Fibroblast of peridontal ligament (primary cell): Measurements from ENCODE around the gene SMOC2.
"Not testable (repeated sequence)": the region's sequence is repeated elsewhere in the genome, so short reads cannot be mapped to it uniquely, and the experiment has no call there.

Experiments
- DNase-seq: peaks from one replicate; pipeline ENCODE4 v3.0.0-alpha.2; 2010; ENCODE audit errors: extremely low read depth

The SMOC2 gene

DNA sequence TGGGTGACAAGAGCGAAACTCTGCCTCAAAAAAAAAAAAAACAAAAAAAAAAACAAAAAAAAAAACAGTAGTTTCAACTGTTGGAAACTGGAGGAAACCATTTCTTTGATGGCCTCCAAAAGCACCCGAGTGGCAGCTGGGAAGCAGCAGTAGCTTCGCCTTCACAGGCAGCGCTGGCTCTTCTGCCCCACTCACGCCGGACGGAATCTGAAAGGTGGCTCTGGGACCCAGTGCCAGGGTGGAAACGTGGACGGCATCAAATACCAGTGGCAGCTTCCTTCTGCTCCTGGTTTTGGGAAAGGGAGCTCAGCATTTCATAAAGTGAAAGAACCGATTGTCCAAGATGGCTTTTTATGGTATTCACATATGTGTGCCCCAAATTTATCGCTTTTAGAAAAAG, 159.4 kb downstream of the SMOC2 start:
- DNase-seq = no peak

DNA sequence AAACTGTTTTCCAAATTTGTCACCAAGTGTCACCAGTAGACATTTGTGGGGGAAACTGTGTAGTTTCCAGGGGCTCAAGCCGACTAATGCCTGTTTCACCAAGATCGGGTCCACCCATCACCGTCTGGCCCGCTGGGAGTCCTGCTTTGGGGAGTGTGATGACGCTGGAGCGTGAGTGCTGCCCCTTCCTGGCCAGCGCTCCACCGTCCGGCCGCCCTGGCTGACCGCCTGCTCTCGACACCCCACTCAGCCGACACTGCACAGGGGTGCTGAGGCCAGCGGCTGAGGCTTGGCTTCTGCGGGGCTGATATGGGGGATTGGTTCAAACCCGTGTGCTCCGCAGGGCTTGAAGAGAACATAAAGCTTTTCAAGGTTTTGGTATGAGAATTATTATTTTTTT, 160.1 kb downstream of the SMOC2 start:
- no peak for DNase-seq

DNA sequence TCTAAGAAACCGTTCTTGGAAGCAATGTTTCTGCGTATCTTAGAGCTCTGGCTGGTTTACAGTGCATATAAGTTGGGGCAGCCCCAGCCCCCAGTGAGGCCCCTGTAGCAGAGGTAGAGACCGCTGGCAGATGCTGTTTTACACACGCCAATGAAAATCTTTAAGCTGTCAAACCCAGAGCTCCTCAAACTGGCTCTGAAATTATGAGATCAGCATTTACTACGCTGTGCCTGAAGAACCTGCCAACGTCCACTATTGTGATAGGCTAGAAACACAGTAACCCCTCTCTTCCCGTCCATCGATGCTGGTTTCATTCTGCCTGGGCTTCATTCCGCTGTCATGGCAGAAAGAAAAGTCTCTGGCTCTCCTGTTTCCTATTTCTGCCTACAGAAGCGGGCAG, 160.6 kb downstream of the SMOC2 start:
- DNase-seq = no peak

DNA sequence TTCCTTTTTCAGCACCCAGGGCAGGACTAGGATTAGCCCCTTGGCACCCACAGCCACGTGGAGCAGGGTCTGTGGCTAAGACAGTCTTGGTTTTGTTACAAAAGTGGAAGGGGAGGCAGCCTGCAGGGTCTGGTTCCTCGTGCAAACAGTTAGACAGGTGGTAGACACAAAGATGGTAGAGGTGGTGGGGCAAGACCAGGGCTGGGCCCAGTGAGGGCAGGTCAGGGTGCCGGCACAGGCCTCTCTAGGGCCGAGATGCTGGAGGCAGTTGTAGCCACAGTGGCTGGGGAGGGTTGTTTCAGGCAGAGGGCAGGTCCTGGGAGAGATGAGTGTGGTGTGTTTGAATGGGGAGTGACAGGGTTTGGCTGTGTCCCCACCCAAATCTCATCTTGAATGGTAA, 161.6 kb downstream of the SMOC2 start:
- DNase-seq = no peak

DNA sequence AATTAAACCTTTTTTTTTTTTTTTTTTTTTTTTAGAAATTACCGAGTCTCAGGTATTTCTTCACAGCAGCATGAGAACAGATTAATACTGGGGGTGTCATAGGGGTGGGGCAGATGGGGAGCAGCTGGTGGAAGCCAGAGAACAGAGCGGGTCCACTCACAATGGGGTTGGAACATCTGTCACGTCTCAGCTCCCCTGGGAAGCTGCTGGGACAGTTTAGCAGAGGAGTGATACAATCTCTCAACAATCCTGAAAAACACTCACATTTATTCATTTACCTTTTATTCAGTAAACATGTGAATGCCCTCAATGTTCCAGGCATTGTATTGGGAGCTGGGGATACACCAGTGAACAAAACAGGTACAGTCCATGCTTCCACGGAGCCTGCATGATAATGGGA, 162.2 kb downstream of the SMOC2 start:
- no peak for DNase-seq

DNA sequence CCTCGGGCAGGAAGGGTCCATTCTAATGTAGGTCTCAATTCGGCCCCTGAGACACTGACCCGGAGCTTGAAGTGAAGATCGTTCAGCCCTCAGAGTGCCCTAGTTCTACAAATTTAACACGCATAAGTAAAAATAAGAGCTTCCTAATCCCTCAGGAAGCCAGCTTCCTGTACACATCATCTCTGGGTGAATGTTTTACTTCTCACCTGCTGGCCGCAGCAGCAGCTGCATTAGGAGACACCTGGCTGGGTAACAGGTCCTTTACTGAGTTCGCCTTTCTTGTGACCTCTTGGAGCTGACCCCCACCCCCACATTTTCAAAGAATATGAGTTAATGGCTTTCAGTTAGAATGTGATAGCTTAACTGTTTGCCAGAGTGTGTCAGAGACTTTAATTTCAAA, 165.0 kb downstream of the SMOC2 start:
- DNase-seq = no peak

DNA sequence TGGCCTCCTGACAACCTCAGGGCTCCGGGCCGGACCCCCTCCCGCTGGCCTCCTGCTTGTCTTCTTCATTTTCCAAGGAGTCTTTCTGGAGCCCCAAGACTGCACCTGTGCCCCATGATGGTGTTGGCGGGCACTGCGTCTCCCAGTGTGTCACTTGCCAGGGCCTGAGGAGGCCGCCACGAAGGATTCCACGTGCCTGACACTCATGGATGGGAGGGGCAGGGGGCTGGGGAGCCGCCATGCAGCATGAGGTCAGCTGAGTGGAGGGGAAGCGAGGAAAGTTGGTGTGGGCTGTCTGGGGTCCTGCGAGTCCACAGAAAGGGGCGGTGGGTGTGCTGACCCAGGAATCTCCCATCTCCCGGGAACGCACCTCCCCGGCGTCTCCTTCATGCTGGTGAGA, 165.7 kb downstream of the SMOC2 start:
- no peak for DNase-seq

DNA sequence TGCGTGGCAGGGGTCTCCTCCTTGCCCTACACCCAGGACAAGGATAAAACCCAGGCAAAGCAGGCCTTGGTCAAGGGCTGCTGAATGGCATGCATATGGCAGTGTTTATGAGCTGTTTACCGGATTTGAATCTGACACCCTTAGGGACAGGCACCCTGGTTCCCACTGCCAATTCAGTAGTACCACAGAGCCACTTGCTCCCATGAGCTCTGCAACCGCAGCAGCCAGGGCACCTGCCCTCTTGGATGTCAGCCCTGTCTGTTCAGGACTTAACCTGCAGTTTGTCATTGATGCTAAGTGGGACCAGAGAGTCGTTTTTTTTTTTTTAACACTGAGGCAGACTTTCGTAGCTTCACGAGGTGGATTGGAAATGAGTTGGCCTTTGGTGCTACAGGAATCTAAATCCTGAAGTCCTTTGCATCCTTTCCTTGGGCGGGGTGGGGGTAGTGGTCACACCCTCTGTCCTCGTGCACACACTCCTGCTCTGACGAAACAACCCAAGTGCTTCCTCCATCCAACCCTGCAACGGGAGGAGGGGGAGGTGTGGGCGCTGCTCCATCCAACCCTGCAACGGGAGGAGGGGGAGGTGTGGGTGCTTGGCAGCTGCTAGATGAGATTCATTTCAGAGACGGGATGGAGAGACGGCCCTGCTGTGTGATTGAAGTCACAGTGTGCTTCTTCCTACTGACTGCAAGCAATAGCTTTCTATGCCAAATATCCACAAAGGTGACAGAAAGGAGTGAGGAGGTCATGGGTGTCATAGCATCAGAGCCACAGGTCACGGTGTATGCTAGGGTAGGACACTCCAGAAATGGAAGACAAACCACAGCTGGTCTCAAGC, 166.5 kb downstream of the SMOC2 start:
- no peak for DNase-seq

DNA sequence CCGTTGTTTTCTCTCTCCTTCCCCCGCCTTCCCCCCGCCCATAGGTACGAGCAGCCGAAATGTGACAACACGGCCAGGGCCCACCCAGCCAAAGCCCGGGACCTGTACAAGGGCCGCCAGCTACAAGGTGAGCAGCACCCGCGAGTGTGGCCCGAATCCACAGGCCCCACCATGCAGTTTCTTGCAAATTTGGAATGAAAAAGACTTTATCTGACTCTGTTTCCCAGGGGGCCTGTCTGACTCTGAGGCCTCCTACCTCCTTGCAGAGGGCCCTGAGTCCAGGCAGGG, 167.1 kb downstream of the SMOC2 start:
- no peak for DNase-seq

DNA sequence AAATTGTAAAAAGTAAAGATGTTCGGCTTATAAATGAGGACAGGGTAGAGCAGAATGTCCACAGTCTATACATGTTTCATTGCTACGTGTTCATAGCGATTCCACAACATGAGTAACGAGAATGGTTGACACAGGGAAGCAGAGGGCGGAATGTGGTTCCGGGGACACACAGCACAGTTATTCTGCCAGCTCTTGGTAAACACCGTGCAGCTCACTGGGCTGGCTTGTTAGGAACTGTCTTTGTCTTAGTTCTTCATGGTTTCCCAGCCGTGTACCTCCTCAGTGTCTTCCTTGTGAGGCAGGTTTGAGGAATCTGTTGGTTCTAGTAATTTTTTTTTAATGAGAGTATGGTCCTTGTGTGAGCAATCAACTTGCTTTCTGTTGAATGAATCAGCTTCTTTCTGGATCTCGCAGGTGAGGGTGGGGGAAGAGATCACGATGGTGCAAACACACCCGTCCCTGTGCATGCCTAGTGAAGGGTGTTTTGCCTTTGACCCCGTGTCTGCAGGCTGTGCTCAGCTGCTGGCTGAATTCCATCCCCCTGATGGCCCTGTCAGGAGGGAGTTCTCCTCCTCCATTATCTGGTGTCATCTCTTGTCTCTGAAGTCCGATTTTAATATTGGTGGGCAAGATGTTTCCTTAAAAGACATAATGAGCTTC, 168.2 kb downstream of the SMOC2 start:
- DNase-seq = no peak

DNA sequence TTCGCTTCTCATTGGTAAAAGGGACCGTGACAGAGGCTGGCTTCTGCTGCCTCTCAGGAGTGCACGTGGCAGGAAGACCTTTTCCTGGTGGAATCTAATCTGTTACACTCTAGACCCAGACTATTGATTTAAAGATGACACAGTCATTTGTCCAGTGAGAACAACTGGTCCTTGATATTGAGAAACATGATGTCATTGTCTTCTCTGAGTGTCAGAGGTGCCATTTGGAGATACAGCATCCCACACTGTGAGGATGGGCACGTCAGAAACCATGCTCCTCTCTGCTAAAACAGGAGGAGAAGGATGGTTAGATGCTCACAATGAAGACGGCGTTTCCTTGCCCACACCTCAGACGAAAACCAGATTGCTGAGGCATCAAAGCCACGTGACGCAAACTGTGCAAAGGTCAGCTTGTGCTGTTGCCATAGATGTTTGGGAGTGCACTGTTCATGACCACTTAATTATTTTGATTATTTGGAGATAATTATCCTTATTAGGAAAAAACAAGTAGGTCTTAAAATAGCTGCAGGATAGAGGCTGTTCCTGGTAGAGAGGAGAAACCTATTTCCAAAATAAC, 169.0 kb downstream of the SMOC2 start:
- DNase-seq = no peak

DNA sequence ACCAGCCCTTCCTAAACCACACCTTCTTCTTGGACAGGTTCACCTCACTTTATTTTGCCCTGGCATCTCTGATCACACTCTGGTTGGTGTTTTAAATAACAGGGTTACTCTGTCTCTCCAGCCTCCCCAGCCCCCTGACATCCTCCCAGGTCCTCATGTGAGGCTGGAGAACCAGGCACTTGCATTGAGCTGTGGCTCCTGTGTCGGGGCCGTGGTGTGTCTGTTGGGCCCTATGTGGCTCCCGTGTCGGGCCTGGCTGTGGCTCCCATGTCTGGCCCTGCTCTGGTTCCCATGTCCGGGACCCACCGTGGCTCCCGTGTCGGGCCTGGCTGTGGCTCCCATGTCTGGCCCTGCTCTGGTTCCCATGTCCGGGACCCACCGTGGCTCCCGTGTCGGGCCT, 170.0 kb downstream of the SMOC2 start:
- not testable (repeated sequence) for DNase-seq

DNA sequence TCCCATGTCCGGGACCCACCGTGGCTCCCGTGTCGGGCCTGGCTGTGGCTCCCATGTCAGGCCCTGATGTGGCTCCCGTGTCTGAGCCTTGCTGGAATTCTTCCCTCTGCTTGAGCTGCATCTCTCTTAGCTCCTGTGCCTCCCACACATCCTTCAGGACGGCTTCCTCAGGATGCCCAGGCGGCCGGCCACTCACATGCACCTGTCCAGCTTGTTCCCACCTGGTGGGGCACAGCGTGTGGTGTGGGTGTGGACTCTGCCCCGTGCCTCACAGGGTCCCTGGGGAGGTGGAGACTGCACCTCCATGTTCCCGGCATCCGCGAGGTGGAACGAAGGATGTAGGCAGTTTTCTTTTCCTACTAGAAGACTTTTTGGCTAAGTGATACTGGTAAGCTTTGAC, 170.7 kb downstream of the SMOC2 start:
- no peak for DNase-seq

DNA sequence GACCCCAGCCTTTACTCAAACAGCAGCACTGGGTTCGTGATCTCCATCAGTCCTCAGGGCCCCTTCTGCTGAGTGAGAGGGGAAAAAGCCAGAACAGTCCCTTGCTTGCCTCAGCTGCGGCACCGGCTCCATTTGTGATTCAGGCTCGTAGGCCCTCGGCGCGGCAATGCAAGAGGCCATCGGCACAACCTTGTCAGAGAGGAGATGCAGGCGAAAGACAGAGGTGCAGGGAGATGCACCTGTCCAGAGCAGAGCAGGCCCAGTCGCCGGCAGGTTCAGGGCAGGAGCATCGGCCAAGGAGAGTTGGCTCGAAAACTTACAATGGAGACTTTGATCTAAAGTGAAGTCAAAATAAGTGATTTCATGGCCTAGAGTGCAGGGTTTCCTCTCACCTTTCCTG, 171.6 kb downstream of the SMOC2 start:
- no peak for DNase-seq

DNA sequence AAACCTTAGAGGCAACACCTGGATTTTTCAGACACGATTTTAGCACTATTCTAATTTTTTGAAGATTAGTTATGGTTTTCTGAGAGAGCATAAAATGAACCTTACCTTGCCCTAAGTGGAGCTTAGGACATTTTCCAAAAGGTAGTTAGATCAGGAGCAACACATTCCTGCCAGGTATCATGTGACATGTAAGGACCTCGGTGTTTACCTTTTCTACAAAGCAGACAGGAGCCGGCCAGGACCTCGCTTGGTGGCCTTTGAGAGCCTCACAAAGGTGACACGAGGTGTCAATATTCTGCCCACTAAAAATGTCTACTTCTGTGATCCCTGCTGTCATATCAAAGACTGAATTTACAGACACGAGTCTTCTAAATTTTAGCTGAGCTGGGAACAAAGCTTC, 174.9 kb downstream of the SMOC2 start:
- DNase-seq = no peak

DNA sequence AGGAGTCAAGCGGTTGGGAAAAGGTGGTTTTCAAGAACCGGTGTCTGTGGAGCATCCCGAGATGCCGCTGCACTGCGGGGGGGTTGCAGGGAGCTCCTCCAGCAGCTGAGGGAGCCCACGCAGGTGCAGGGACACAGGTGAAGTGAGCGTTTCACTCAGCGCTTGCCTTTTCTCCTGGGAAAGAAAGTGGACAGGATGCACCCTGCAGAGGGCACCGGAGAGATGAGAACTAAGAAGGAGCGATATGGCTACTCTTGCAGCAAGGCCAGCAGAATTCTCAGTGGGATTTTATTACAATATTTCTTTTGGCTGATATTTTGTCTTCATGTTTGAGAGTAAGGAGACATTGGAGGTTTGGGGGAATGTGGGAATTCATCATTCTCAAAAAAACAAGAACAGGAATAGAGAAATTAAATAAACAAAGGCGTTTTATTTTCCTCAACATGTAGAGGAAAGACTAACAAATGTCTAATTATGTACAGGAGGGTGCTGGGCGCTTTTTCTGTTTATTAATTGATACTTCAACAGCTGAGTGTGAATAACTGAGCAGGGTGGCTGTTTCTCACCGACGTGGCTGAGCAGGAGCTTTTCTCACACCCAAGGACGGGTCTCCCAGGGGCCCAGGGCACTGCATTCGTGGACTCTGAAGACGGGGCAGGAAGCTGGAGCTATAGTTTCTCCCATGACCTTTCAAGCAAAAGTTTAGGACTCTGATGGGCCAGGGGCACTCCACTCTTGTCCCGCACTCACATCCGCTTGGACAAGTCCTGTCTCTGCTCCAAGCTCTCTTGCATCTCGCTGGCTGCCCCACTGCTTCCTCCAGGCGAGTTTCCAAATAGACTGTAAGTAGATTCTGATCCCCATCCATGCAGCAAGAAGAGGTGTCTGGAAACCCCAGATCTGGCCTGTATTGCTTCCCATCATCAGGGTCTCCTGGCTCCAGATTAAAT, 176.1 kb downstream of the SMOC2 start:
- DNase-seq = no peak

DNA sequence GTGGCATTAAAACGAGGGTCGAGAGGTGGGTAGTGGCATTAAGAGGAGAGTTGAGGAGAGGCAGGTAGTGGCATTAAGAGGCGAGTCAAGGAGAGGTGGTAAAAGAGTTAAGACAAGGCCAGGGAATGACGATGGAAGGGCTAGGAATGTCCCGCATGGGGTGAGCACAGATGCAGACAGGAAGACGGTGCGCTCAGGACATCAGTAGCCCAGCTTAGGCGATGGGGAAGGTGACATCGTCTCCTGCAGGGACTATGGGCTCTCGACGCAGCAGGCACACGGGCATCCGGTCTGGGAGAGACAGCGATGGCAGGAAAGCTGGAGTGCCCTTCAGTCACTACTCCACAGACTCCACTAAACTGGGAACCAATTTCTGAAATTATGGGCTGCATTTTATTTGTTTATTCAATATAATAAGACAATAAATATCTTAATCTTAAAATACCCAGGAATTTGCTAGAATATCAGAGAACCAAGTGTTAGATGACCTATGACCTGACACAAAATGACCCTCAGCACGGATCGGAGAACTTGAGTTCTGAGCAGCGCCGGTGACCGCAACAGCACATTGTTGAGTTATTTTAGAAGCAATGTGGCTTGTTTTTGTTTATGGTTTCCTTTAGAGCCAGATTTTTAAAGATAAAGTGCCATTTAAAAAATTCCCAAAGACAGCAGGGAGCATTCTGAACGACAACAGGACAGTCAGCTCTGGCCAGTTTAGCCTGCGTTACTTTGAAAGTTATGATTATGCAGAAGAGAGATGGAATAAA, 177.7 kb downstream of the SMOC2 start:
- no peak for DNase-seq

DNA sequence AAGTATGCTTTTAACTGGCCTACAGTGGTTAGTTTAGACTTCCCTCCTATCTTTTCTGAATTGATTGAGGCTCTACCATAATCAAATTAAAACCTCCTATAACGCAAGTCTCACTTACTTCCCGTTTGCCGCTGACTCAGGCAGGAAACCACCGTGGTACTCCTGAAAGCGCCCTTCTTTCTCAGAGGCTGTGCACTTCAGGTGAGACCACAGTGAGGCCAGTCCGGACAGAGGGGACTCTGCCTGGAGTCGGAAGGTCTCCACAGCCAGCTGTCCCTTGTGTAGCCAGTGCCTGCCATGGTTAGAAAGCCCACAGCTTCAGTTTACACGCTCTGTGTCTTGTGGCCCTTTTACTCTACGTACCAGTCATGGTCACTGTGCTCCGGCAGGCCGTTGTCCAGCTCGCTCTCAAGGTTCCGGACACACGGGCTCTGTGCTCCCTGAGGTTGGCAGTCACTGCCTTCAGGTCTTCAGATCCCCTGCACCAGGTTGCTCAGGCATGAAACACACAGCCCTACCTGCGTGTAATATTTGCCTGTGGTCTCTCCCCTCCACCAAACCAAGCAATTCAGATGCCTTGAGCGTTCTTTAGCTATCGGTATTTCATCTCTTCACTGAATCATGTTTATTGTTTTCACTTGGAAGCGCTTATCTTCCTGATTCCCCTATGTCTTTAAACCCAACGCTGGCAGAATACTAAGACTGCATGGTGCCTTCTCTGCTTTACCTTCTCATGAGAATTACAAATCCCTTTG, 178.8 kb downstream of the SMOC2 start:
- DNase-seq = no peak

DNA sequence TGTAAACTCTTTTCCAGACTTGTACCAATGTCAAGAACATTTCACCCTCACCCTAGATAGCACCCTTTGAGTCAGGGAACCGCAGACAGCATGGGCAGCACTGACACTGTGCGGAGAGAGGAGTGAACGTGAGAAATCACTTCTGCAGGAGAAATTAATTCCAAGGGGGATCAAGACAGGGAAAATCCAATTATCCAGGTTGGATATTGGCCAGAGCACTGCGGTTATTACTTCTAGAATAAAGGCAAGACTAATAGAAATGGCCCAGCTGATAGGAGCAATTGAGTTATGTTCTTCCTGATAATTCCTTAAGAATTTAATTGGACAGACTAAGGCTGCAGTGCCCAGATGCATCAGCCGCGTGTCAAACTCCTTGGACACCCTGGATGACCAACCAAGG, 179.6 kb downstream of the SMOC2 start:
- DNase-seq = no peak

DNA sequence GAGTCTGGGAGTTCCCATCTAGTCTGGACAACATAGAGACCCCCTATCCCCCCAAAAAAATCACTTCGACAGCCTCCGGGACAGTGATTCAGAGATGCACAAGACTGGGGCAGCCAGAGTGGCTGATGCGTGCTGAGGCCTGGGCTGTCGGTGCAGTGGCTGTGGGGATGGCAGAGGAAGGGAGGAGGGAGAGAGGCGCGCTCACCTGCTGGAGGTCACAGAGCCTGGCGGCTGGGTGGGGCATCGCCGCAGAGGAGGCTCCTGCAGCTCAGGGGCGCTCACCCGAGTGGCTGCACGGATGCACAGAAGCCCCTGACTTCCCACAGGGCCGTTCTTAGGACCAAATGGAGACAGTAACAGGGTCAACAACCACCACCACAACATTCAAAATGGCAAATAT, 182.8 kb downstream of the SMOC2 start:
- DNase-seq = no peak

DNA sequence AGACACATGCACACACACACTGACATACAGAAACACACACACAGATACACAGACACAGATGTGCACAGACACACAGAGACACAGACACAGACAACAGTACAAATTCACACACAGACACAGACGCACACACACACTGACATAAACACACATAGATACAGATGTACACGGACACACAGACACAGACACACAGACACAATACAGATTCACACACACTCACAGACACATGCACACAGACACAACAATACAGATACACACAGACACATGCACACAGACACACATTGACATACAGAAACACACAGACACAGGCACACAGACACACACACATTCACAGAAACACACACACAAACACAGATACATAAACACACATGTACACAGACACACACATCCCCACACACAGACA, 183.6 kb downstream of the SMOC2 start:
- no peak for DNase-seq
